Right lobe of liver (tissue), 4 donors: ENCODE data around the gene WDPCP.

Experiments
- POLR2A ChIP-seq: fragments of 450-650 bp; IDR thresholded peaks from one replicate; pipeline ENCODE4 v1.6.1; 2017; ENCODE audit warnings: antibody characterized with exemption, mild to moderate bottlenecking
- TF ChIP-seq, protein P1 (sequence below), 4 donors: fragments of 200-600 bp in 3 of 4; fragments of 450-650 bp in 1 of 4; IDR thresholded peaks; one replicate each; pipeline versions ENCODE4 v1.5.1 to v1.8.0; 2016 to 2022; ENCODE audit warnings: antibody characterized with exemption in 4 of 4, mild to moderate bottlenecking in 2 of 4
- donor health status: DM: no; HTN: no; CAD: no.
- donor health status: DM: no; HTN: no; CAD: no.
- donor health status: DM: no; HTN: yes; CAD: no.

DNA sequence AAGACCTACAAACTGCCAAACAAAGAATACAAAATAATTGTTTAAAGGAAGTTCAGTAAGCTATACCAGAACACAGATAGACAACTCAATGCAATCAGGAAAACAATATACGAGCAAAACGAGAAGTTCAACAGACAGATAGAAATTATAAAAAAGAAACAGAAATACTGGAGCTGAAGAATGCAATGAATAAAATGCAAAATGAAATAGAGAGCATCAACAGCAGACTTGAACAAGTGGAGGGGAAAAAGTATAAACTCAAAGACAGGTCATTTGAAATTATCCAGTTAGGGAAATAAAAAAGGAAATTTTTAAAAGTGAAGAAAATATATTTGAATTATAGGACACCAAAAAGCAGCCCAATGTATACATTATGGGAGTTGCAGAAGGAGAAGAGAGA lies 44.1 kb upstream of the WDPCP start:
- TF ChIP-seq POLR2A: no peak
- TF ChIP-seq, protein P1, sequence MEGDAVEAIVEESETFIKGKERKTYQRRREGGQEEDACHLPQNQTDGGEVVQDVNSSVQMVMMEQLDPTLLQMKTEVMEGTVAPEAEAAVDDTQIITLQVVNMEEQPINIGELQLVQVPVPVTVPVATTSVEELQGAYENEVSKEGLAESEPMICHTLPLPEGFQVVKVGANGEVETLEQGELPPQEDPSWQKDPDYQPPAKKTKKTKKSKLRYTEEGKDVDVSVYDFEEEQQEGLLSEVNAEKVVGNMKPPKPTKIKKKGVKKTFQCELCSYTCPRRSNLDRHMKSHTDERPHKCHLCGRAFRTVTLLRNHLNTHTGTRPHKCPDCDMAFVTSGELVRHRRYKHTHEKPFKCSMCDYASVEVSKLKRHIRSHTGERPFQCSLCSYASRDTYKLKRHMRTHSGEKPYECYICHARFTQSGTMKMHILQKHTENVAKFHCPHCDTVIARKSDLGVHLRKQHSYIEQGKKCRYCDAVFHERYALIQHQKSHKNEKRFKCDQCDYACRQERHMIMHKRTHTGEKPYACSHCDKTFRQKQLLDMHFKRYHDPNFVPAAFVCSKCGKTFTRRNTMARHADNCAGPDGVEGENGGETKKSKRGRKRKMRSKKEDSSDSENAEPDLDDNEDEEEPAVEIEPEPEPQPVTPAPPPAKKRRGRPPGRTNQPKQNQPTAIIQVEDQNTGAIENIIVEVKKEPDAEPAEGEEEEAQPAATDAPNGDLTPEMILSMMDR (IDR thresholded peaks at IDR 0.05): no peak
